Skin of body (tissue), 3 donors: ENCODE measurements around the gene WDR33. TPM values are rescaled to one million over a fixed set of nuclear protein-coding genes. Genes with fewer than 3 reads are reported as not detected.

Source experiments
- DNase-seq: peaks from one replicate; lab custom pipeline; 2025; lab: John Stamatoyannopoulos, UW
- small RNA-seq: library from RNA; depleted of rRNA; stranded (forward); fragments of <200 nt; gene quantifications from one replicate; pipeline ENCODE3, GENCODE V24; 2014; ENCODE audit warnings: low replicate concordance
- total RNA-seq: library from RNA; depleted of rRNA; stranded (reverse); fragments of >200 nt; gene quantifications from one replicate; pipeline ENCODE4 v1.2.3, GENCODE V29; 2014

Gene WDR33
- total RNA-seq, 1 donor from 2014 or later = 43.3 TPM

DNA sequence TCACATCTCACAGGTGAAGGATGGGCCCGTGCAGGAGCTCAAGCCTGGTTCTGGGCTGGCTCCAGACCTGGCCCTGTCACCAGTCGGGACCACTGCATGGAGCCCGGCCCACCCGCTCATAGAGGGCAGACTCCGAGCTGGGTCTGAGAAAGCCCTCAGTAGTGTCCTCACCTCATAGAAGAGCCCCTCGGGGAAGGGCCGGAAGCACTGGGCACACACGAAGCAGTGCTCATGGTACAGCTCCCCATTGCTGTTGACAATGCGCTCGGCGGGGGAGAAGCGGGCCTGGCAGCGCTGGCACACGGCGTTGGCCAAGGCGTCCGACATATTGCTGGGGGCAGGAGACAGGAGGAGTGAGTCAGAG, 153.8 kb downstream of the WDR33 start:
- DNase-seq = no peak

DNA sequence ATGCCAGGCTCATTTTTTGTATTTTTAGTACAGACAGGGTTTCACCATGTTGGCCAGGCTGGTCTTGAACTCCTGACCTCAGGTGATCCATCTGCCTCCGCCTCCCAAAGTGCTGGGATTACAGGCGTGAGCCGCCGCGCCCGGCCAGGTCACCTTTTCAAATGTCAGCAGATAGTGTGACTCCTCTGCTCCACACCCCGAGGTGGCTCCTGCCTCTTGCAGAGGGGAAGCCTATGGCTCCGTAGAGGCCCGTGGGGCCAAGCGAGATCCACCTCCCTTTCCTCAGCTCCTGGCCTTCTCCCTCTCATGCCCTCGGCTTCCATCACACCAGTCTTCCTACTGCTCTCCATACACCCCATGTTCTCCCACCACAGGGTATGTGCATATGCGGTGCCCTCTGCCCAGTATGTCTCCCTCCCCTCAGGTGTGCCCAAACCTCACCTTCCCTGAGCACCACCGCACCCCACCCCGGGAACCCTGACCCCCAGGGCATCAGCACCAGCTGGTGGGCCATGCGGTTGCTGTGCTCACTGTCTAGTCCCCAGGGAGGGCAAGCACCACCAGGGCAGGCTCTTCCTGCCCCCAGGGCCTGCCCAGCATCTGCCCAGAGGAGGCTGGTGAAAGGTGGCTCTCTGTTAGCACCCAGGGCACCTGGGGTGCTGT, 154.3 kb downstream of the WDR33 start:
- DNase-seq = no peak

DNA sequence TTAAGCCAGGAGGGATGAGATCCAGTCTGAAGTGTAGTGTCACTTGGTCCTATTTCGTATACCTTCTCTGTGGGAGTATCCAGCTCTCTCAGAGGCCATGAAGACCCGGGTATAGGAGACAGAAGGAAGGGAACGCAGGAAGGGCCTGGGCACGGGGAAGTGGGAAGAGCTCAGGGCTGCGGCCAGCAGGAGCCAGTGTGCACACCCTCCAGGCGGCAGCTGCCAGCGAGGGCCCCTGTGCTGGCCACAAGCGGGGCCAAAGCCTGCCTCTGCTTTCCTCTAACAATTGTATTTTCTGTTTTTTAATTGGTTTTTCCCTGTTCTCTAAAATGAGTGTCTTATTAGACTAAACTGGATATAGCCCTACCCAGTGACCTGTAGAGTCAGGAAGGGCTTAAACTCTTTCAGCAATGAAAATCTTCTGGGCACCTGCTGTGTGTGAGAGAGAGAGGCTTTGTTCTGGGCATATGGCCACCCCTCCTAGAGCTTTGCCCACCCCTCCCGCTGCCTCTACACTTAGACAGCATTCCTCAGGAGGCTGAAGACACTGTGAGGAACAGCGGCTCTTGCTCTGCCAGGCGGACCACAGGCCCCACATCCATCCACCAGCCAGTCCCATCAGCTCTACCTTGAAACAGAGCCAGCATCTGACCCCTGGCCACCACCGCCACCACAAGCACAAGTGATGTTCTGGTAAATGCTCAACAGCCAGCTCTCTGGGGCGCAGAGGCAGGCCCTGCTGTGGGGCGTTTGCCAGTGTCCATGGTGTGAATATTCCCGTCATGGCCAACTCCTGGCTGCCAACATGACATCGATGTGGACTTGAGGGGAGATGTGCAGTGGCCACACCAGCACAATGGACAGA, 155.5 kb downstream of the WDR33 start:
- no peak for DNase-seq

DNA sequence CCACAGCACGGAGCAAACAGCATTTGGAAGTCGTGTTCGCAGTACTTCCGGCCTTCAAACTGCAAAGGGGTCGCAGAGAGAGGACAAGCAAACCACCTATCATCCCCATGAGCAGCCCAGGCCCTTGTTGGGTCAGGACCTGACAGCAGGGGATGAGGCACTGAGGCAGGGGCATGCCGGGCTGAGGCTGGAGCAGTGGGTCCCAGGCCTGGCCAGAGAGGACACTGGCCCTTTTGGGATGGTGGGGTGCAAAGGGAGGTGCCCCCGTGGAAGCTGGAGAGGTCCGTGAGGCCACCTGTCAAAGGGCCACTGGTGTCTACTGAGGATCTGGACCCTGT, 156.2 kb downstream of the WDR33 start:
- DNase-seq = no peak

DNA sequence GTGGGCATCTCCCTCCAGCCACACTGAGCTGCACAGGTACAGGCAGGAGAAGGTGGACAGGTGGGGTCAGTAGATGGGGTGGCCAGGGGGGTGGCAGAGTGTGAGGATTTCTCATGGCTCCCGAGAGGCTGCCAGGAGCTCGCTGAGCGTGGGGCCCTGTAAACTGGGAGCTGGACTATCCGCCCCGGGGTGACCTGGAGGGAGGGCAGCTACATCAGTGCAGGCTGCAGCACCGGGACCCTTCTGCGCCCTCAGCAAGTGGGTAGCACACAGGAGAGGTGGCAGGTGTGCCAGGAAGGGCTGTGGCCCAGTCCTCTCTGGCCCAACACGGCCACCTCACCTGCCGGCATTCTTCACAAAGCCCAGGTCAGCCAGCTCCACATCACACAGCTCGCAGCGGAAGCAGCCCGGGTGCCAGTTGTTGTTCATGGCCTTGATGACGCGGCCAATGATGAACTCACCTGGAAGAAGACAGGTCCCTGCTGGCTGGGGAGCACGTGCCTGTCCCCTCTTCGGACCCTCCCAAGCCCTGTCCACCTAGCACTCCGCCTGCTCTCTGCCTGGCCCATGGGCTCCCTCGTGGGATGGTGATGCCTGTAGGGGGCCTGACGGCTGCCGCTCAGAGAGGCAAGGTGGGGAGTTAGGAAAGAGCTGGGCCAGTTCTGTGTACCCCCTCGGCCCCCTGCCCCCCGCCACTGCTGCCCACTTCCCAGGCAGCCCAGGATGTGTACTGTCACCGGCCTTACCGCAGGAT, 156.7 kb downstream of the WDR33 start:
- no peak for DNase-seq

DNA sequence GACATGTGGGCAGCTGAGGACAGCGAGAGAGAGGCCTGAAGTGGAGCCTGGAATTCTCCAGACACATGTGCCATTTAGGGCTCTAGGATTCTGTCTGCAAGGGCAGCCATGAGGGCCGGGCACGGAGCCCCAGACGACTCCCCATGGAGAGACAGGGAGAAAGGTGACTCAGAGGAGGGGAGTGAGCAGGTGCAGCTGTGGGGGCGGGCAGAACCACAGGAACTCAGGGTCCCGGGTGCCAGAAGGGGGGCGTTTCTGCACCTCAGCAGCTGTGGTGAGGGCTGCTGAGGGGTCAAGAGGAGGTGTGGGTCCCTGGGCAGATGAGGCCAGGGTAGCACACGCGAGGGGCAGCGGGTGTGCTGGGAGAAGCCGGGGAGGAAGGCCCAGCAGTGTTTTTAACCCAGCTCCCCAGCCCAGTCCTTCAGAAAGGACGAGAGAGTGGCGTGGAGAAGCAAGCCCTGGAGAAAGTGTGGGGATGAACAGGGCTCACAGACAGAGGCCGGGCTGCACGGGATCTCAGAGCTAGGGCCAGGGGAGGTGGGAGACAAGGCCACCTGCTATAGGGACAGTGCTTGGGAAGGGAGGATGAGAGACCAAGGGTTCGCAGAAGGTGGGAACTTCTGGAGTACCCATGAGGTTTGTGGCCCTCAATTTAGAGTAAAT, 157.4 kb downstream of the WDR33 start:
- DNase-seq = no peak

DNA sequence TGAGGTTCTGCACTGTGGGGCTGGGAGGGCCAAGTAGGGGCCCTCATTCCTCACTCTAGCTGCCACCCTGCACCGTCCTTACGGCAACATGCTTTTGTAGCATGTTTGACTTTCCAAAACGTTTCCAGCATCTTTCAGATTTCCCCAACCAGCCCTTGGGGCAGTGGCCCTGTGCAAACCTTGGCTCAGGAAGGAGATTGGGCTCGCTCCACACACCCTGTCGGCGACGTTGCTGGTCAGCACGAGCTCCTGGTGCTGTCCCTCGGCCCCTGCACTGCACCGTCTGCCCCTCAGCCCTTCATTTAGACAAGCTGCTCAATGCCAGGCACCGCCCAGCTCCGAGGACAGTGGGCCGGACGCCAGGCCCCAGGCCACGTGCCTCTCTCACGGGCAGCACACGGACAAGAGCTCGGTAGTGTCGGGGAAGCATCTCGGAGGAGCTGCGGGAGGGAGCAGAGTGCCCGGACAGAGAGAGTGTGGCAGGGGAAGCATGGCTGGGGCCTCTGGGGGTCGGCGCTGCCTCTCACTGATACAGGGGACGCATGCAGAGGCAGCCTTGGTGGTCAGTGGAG, 158.1 kb downstream of the WDR33 start:
- DNase-seq = no peak

DNA sequence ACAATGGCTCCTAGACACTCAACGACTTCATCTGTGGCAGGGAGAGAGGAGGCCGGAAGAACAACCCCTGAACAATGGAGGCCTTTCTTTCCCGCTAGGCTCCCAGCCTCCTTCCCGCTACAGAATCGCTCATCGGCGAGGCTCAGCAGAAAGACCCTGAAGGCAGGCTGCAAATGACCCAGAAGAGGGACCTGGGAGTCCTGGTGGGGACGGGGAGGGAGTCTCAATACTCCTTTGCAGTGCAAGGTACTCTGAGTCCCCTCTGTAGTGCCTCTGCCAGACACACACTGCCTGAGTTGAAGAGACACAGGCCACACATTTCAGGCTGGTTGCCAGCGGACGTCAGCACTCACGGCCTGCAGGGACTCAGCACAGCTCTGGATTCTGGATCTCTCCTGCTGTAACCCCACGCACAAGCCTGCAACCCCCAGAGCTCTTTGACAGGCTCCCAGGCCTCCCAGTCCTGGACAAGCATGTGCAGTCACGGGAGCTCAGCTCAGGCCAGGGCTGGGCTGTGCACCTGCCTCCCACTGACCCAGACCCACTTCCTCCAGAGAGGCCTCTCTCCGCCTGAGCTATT, 158.9 kb downstream of the WDR33 start:
- no peak for DNase-seq

DNA sequence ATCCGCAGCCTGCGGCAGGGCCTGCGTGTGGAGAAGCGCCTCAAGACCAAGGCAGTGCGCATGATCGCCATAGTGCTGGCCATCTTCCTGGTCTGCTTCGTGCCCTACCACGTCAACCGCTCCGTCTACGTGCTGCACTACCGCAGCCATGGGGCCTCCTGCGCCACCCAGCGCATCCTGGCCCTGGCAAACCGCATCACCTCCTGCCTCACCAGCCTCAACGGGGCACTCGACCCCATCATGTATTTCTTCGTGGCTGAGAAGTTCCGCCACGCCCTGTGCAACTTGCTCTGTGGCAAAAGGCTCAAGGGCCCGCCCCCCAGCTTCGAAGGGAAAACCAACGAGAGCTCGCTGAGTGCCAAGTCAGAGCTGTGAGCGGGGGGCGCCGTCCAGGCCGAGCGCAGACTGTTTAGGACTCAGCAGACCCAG, 159.6 kb downstream of the WDR33 start:
- no peak for DNase-seq

Small RNA genes lying within 50 kb of the gene (small RNA-seq; reads per million reads assigned to genes)
- gene RF00017 (not detected), gene RF00019 (not detected), gene RNU6-395P (not detected), gene RNY4P7 (0.52 reads per million, percentile 62 among the genes with 10 or more reads in this experiment)

Other genes with a start within 250 kb of the WDR33 start
- 0.79 TPM for gene GPR17, start 165.0 kb downstream of the WDR33 start, total RNA-seq
- 3.8 TPM for gene LIMS2, start 135.6 kb downstream of the WDR33 start, total RNA-seq
- 5.6 TPM for gene SFT2D3, start 109.7 kb downstream of the WDR33 start, total RNA-seq
- 18.8 TPM for gene POLR2D, start 47.0 kb upstream of the WDR33 start, total RNA-seq
- gene AMMECR1L, start 74.8 kb upstream of the WDR33 start, total RNA-seq = 12.1 TPM
- 4.9 TPM for gene SAP130, start 216.9 kb upstream of the WDR33 start, total RNA-seq